Measurements from ENCODE around the gene ID1. TPM values are rescaled to one million over a fixed set of nuclear protein-coding genes. Genes with fewer than 3 reads are reported as not detected.

ID1 gene
- total RNA-seq, 2 donors from 2014 or later, result 169 to 245 TPM

DNA sequence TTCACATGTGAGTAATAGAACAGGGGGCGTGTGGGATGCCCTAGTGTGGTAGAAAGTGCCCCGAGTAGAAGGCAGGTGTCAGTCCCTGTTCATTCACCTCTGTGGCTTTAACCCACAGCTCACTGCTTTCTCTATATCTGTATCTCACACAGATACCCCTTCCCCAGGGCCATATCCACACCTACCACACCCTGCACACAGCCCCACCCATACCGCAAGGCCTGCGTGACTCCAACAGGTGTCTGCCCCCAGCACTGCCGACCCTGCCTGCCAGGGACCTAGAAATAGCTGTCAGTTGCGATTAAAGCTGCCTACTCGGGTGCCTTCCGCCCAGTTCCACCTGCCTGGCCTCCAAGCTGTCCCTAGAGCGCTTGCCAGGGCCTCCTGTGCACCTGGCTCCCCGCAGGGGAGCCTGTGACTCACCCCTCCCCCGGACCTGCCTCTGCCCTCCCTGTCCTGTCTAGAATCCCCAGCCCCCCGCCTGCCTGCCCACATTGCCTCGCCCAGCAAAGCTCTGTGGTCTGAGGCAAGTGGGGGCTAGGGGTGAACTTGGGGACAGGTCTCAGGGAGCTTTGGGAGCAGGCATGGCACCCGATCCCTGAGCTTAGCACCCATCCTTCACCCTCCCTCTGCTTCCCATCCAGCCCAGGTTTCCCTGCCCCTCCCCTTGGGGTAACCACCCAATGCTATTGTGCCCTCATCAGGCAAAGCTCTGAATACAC lies 38.3 kb upstream of the ID1 start:
- H3K36me3 ChIP-seq (replicated peaks in 1 of 2; ENCODE audit: insufficient read depth in 1 of 2, low read depth in 2 of 2), result peaks cover 0 to 17% of the 10 kb centered on the region in 2 donors
- no peaks in the 10 kb centered on the region for H3K9me3 ChIP-seq
- DNase-seq (peak in 2 of 4 donors; percentile 30 to 73), ATAC-seq (no peak)
- intact Hi-C loops (cut with DNase I), result loop anchor here (5.0 kb wide), 1 partner anchor 45 kb away; no protein-coding TSS in a partner anchor
- H3K27ac ChIP-seq, result peak overlapping the region in 3 of 4 donors; percentile 16 to 40 (median 19)
- no peak for TF ChIP-seq POLR2A (IDR thresholded peaks at IDR 0.05)
- TF ChIP-seq, protein P1, sequence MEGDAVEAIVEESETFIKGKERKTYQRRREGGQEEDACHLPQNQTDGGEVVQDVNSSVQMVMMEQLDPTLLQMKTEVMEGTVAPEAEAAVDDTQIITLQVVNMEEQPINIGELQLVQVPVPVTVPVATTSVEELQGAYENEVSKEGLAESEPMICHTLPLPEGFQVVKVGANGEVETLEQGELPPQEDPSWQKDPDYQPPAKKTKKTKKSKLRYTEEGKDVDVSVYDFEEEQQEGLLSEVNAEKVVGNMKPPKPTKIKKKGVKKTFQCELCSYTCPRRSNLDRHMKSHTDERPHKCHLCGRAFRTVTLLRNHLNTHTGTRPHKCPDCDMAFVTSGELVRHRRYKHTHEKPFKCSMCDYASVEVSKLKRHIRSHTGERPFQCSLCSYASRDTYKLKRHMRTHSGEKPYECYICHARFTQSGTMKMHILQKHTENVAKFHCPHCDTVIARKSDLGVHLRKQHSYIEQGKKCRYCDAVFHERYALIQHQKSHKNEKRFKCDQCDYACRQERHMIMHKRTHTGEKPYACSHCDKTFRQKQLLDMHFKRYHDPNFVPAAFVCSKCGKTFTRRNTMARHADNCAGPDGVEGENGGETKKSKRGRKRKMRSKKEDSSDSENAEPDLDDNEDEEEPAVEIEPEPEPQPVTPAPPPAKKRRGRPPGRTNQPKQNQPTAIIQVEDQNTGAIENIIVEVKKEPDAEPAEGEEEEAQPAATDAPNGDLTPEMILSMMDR (IDR thresholded peaks at IDR 0.05), result no peak
- H3K4me3 ChIP-seq, result no peak overlapping the region
- WGBS, 2 donors, result 54 to 61% methylated on average over 11 to 14 of the region's 14 CpGs
- peaks cover 11% of the 10 kb centered on the region for H3K4me1 ChIP-seq
- H3K27me3 ChIP-seq, result no peaks in the 10 kb centered on the region

- TF ChIP-seq, protein P1 (IDR thresholded peaks at IDR 0.05), result no peak
- no peak for TF ChIP-seq POLR2A (IDR thresholded peaks at IDR 0.05)
- Histone ChIP-seq H3K27me3 (no peaks in the 10 kb centered on the region), H3K9me3 (no peaks in the 10 kb centered on the region), H3K27ac (peak overlapping the region in 1 of 4 donors; percentile 40), H3K36me3 (replicated peaks in 1 of 2; ENCODE audit: insufficient read depth in 1 of 2, low read depth in 2 of 2) (peaks cover 0 to 12% of the 10 kb centered on the region in 2 donors), H3K4me1 (peaks cover 16% of the 10 kb centered on the region), H3K4me3 (no peak overlapping the region)
- no peak for ATAC-seq
- intact Hi-C loops (cut with DNase I), result loop anchor here (5.0 kb wide), 1 partner anchor 45 kb away; no protein-coding TSS in a partner anchor
- no peak for DNase-seq
These were observed 37.7 kb upstream of the ID1 start for GRCh38 chr20:31567380-31567720.

GRCh38 chr20:31568041-31568731 lies 36.9 kb upstream of the ID1 start:
- Histone ChIP-seq H3K4me1 (peaks cover 20% of the 10 kb centered on the region), H3K27me3 (no peaks in the 10 kb centered on the region), H3K36me3 (replicated peaks in 1 of 2; ENCODE audit: insufficient read depth in 1 of 2, low read depth in 2 of 2) (peaks cover 0 to 7% of the 10 kb centered on the region in 2 donors), H3K27ac (peak overlapping the region in 2 of 4 donors; percentile 93 to 94), H3K9me3 (no peaks in the 10 kb centered on the region), H3K4me3 (no peak overlapping the region)
- WGBS, 2 donors, result 80 to 81% methylated on average over 14 to 21 of the region's 21 CpGs
- intact Hi-C loops (cut with DNase I), result loop anchor here (5.0 kb wide), 1 partner anchor 44 kb away; no protein-coding TSS in a partner anchor
- no peak for TF ChIP-seq POLR2A (IDR thresholded peaks at IDR 0.05)
- no peak for ATAC-seq
- no peak for DNase-seq

GRCh38 chr20:31568773-31569162 lies 36.3 kb upstream of the ID1 start:
- ATAC-seq (no peak), DNase-seq (no peak)
- Histone ChIP-seq H3K4me1 (peaks cover 26% of the 10 kb centered on the region), H3K27me3 (no peaks in the 10 kb centered on the region), H3K36me3 (replicated peaks in 1 of 2; ENCODE audit: insufficient read depth in 1 of 2, low read depth in 2 of 2) (peaks cover 0 to 7% of the 10 kb centered on the region in 2 donors), H3K27ac (peak overlapping the region in 2 of 4 donors; percentile 93 to 94), H3K4me3 (no peak overlapping the region), H3K9me3 (no peaks in the 10 kb centered on the region)
- intact Hi-C loops (cut with DNase I), result loop anchor here (5.0 kb wide), 1 partner anchor 44 kb away; no protein-coding TSS in a partner anchor
- WGBS, 2 donors, result 91 to 92% methylated on average over 4 of the region's 5 CpGs
- TF ChIP-seq, protein P1 (IDR thresholded peaks at IDR 0.05), result no peak
- no peak for TF ChIP-seq POLR2A (IDR thresholded peaks at IDR 0.05)
